ENCODE measurements around the gene PRKCZ. TPM values are rescaled to one million over a fixed set of nuclear protein-coding genes. Genes with fewer than 3 reads are reported as not detected.
A peak's percentile ranks its signal among the peaks of the same experiment; 100 is the strongest.

Gene PRKCZ
- total RNA-seq, 1 donor from 2014 or later = 17.9 TPM

DNA sequence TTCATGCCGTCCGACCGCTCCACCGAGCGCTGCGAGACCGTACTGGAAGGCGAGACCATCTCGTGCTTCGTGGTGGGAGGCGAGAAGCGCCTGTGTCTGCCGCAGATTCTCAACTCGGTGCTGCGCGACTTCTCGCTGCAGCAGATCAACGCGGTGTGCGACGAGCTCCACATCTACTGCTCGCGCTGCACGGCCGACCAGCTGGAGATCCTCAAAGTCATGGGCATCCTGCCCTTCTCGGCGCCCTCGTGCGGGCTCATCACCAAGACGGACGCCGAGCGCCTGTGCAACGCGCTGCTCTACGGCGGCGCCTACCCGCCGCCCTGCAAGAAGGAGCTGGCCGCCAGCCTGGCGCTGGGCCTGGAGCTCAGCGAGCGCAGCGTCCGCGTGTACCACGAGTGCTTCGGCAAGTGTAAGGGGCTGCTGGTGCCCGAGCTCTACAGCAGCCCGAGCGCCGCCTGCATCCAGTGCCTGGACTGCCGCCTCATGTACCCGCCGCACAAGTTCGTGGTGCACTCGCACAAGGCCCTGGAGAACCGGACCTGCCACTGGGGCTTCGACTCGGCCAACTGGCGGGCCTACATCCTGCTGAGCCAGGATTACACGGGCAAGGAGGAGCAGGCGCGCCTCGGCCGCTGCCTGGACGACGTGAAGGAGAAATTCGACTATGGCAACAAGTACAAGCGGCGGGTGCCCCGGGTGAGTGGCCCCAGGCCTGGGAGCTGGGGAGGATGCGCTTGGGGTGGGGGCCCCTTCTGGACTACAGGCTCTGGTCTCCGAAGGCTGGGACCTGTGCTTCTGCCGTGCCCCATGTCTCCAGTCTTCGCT is 179.0 kb downstream of the PRKCZ start:
- H3K9me3 ChIP-seq = no peaks in the 10 kb centered on the region
- intact Hi-C loops (cut with DNase I) = loop anchor here (2.0 kb wide), 1 partner anchor 16 kb away; no protein-coding TSS in a partner anchor
- TF ChIP-seq POLR2A (IDR thresholded peaks at IDR 0.05) = no peak
- TF ChIP-seq POLR2AphosphoS5 (IDR thresholded peaks at IDR 0.05; ENCODE audit: insufficient read depth in 1 of 2, low read depth in 1 of 2) = peak in 1 of 2 donors; percentile 80
- peak overlapping the region; percentile 96 for H3K27ac ChIP-seq
- peaks cover 57% of the 10 kb centered on the region for H3K4me1 ChIP-seq
- H3K36me3 ChIP-seq = no peaks in the 10 kb centered on the region
- peak overlapping the region; percentile 60 to 63 for H3K4me3 ChIP-seq
- H3K27me3 ChIP-seq = no peaks in the 10 kb centered on the region
- peak in 1 of 2 donors; percentile 90 for DNase-seq (ENCODE audit: extremely low spot score in 2 of 2)

DNA sequence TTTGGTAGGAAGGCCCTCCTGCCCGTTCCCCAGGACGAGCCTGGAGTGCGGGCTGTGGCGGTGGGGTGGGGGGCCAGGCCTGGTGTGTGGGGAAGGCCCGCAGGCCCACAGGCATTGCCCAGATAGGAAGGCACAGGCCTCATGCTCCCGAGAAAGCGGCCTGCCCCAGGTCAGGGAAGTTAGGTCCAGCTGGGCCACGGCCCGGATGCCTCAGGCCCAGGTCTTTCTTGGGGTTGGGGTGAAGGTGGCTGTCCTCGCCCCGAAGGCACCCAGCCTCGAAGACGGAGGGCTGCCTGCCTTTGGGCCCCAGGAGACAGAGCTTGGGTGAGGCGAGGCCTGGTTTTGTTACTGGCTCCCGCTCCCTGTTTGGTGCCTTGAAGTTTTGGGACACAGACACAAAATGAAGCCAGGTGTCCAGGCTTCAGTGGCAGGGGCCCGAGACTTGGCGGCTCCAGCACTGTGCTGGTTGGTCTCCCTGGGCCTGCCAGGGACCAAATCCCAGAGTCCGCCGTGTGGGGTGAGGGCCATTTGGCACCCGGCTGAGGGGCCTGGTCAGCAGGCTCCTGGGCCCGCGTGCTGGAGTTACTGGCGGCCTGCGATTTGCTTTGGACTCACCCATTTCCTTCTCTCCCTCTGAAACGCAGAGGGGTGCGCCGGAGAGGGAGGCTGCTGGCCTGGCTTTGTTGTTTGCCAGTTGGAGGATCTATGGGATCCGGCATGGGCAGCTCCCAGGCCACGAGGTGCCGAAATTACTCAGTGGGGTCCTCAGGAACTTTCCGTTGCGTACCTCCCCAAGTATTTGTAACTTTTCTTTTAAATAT is 179.9 kb downstream of the PRKCZ start:
- intact Hi-C loops (cut with DNase I) = loop anchor here (2.0 to 5.0 kb wide), 3 partner anchors 17 to 42 kb away; no protein-coding TSS in a partner anchor
- Histone ChIP-seq H3K9me3 (no peaks in the 10 kb centered on the region), H3K27ac (peak overlapping the region; percentile 96), H3K4me3 (peak overlapping the region; percentile 60 to 63), H3K36me3 (no peaks in the 10 kb centered on the region), H3K4me1 (peaks cover 65% of the 10 kb centered on the region), H3K27me3 (no peaks in the 10 kb centered on the region)
- TF ChIP-seq POLR2AphosphoS5 (IDR thresholded peaks at IDR 0.05; ENCODE audit: insufficient read depth in 1 of 2, low read depth in 1 of 2) = peak in 1 of 2 donors; percentile 50
- TF ChIP-seq, protein P1, sequence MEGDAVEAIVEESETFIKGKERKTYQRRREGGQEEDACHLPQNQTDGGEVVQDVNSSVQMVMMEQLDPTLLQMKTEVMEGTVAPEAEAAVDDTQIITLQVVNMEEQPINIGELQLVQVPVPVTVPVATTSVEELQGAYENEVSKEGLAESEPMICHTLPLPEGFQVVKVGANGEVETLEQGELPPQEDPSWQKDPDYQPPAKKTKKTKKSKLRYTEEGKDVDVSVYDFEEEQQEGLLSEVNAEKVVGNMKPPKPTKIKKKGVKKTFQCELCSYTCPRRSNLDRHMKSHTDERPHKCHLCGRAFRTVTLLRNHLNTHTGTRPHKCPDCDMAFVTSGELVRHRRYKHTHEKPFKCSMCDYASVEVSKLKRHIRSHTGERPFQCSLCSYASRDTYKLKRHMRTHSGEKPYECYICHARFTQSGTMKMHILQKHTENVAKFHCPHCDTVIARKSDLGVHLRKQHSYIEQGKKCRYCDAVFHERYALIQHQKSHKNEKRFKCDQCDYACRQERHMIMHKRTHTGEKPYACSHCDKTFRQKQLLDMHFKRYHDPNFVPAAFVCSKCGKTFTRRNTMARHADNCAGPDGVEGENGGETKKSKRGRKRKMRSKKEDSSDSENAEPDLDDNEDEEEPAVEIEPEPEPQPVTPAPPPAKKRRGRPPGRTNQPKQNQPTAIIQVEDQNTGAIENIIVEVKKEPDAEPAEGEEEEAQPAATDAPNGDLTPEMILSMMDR (IDR thresholded peaks at IDR 0.05) = no peak
- TF ChIP-seq POLR2A (IDR thresholded peaks at IDR 0.05) = no peak
- DNase-seq (ENCODE audit: extremely low spot score in 2 of 2) = peak in 1 of 2 donors; percentile 87

DNA sequence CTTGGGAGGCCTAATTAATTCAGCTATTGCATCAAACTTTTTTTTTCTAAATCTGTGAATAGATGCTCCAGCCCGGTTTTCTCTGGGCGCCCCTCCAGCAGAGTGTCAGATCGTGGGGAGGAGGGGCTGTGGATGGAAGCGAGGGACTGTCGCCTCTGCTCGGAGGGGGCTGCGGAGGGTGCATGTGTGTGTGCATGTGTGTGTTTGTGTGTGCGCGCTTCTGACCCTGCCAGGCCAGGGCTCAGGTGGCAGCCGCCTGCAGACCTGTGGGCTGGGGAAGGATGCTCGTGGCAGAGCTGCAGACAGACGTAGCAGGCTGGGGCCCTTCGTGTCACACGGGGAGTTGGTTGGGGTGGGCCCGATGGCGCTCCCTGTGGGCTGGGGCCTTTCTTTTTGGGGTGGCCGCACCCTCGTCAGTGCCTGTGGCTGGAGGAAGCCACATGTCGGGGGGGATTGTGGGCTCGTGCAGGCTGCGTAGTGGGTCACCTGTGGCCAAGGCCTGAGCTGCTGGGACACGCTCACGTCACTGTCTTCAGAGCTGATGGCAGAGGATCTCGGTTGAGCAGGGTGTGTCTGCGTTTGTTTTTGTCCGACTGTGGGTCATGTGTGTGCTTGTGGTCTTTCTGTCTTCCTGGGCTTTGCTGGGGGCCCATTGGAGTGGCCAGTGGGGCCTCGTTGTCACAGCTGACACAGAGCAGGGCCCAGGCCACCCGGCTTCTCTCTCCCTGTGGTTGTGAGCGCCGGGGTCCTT is 180.7 kb downstream of the PRKCZ start:
- Histone ChIP-seq H3K9me3 (no peaks in the 10 kb centered on the region), H3K36me3 (no peaks in the 10 kb centered on the region), H3K27me3 (no peaks in the 10 kb centered on the region), H3K4me3 (peak overlapping the region; percentile 60 to 63), H3K4me1 (peaks cover 74% of the 10 kb centered on the region), H3K27ac (peak overlapping the region; percentile 96)
- peak in 1 of 2 donors; percentile 87 for DNase-seq (ENCODE audit: extremely low spot score in 2 of 2)
- intact Hi-C loops (cut with DNase I) = loop anchor here (5.0 kb wide), 2 partner anchors 34 to 41 kb away; no protein-coding TSS in a partner anchor
- no peak for TF ChIP-seq POLR2AphosphoS5 (IDR thresholded peaks at IDR 0.05; ENCODE audit: insufficient read depth in 1 of 2, low read depth in 1 of 2)
- TF ChIP-seq, protein P1 (IDR thresholded peaks at IDR 0.05) = no peak

DNA sequence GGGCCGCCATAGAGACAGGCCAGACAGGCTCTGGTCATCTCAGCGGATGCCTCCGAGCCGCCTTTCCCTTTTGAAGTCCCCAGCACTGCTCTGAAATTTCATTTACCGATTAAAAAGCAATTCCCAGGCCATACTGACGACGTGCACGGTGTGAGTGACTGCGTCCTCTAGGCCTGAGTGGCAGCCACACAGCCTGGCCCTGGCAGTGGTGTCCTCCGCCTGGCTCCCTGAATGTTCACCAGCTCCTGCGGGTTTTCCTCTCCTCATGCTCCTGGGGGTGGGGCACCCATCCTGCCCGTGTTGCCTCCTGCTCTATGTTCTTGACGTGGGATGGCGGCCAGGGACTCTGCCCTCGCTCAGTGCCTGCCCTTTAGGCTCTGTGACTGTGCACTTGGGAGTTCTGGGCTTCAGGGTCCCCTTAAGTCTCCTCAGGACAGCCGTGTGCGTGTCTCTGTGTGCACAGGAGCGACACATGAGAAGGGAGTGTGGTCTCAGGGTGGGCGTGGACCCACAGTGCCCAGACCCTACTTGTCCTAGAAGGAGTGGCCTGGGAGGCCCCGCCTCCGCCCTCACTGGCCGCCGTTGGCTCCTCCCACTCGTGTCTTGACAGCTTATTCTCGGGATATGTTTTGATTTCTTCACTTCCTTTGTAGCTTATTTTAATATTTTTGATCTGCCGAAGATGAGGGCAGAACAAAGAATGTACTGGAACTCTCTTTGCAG is 181.5 kb downstream of the PRKCZ start:
- intact Hi-C loops (cut with DNase I) = loop anchor here (5.0 kb wide), 2 partner anchors 34 to 41 kb away; no protein-coding TSS in a partner anchor
- Histone ChIP-seq H3K27me3 (no peaks in the 10 kb centered on the region), H3K36me3 (no peaks in the 10 kb centered on the region), H3K4me1 (peaks cover 77% of the 10 kb centered on the region), H3K4me3 (peak overlapping the region; percentile 60 to 63), H3K27ac (peak overlapping the region; percentile 96), H3K9me3 (no peaks in the 10 kb centered on the region)
- peak in 1 of 2 donors; percentile 95 for DNase-seq (ENCODE audit: extremely low spot score in 2 of 2)
- TF ChIP-seq, protein P1 (IDR thresholded peaks at IDR 0.05) = no peak
- TF ChIP-seq POLR2A (IDR thresholded peaks at IDR 0.05) (peak in 1 of 2 donors; percentile 35), POLR2AphosphoS5 (IDR thresholded peaks at IDR 0.05; ENCODE audit: insufficient read depth in 1 of 2, low read depth in 1 of 2) (peak; percentile 70 to 79)

Measured in vagina (tissue), 2 donors.